Calu3 (cell line): ENCODE data around the gene SLC25A27. TPM values are rescaled to one million over a fixed set of nuclear protein-coding genes. Genes with fewer than 3 reads are reported as not detected.
A peak's percentile ranks its signal among the peaks of the same experiment; 100 is the strongest.

Experiments used
- BruUV-seq: library from RNA; stranded (reverse); fragments of 400-500 nt; replicated peaks from 2 replicates; lab custom pipeline; 2021; lab: Mats Ljungman, UMichigan
- CTCF ChIA-PET: fragments of 300-600 bp; sonication (Branson Sonifier 250); formaldehyde crosslinking; loops from one replicate; lab custom pipeline; 2022; ENCODE audit warnings: antibody characterized with exemption; lab: Charles Lee
- DNase-seq: peaks from one replicate; pipeline ENCODE4 v3.0.0; 2022
- H3K27ac Mint-ChIP-seq: one replicate; pipeline ENCODE4 v1.8.0; 2022; ENCODE audit warnings: mixed read lengths; ENCODE audit not compliant: unreplicated experiment
- H3K27me3 Mint-ChIP-seq: one replicate; pipeline ENCODE4 v1.8.0; 2022; ENCODE audit warnings: mixed read lengths; ENCODE audit not compliant: unreplicated experiment
- H3K36me3 Mint-ChIP-seq: one replicate; pipeline ENCODE4 v1.8.0; 2022; ENCODE audit warnings: mild to moderate bottlenecking, moderate library complexity, mixed read lengths; ENCODE audit not compliant: insufficient read depth, unreplicated experiment
- H3K4me1 Mint-ChIP-seq: one replicate; pipeline ENCODE4 v1.8.0; 2022; ENCODE audit warnings: mild to moderate bottlenecking, low read depth, mixed read lengths; ENCODE audit not compliant: unreplicated experiment
- H3K4me3 Mint-ChIP-seq: one replicate; pipeline ENCODE4 v1.8.0; 2022; ENCODE audit warnings: mild to moderate bottlenecking, low read depth, moderate library complexity, mixed read lengths; ENCODE audit not compliant: unreplicated experiment
- H3K9me3 Mint-ChIP-seq: one replicate; pipeline ENCODE4 v1.8.0; 2022; ENCODE audit warnings: low read depth, mixed read lengths; ENCODE audit not compliant: unreplicated experiment
- intact Hi-C: fragments of 100-400 bp; cut with micrococcal nuclease; formaldehyde crosslinking; loops from one replicate; pipeline ENCODE4 v1.10.0; 2022; ENCODE audit not compliant: unreplicated experiment
- total RNA-seq: library from RNA; stranded (reverse); gene quantifications from 2 replicates; pipeline ENCODE4 v1.2.3, GENCODE V29; 2022
- TF ChIP-seq, protein P1 (sequence below): fragments of 200-600 bp; IDR thresholded peaks from one replicate; pipeline ENCODE4 v1.8.0; 2022; ENCODE audit warnings: antibody characterized with exemption; ENCODE audit not compliant: unreplicated experiment

The SLC25A27 gene
- total RNA-seq, 1 experiment from 2014 or later, result 8.8 TPM

DNA sequence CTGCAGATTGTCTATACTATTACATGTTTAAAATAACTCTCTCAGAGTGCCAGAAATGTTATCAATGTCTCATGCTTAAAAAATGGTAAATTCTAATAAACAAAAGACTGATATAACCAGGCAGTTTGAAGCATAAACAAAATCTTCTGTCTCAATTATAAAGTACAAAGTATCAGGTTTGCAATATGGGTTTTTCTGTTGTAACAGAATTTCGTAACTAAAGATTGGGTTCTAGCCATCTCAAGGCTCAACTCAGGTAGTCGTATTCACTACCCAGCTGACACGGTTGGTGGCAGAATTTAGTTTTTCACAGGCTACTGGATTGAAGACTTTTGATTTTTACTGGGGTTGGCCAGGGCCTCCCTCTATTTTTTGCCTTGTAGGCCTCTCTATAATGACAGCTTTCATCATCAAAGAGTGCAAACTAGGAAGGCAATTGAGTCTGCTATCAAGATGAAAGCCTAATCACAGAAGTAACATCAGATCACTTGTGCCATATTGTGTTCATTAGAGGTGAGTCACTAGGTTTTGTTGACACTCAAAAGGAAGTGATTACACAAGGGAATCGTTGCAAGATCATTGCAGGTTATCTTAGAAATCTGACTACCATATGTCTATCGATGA is 3.8 kb upstream of the SLC25A27 start:
- no TSS peak for BruUV-seq
- CTCF ChIA-PET, result no interaction called here
- H3K4me1 Mint-ChIP-seq, result peaks cover 14% of the 10 kb centered on the region
- no peaks in the 10 kb centered on the region for H3K9me3 Mint-ChIP-seq
- no peak overlapping the region for H3K4me3 Mint-ChIP-seq
- peaks cover 20% of the 10 kb centered on the region for H3K36me3 Mint-ChIP-seq
- intact Hi-C loops, result no loop called here
- H3K27ac Mint-ChIP-seq, result peak overlapping the region; percentile 10
- no peak for DNase-seq
- no peaks in the 10 kb centered on the region for H3K27me3 Mint-ChIP-seq
- TF ChIP-seq, protein P1, sequence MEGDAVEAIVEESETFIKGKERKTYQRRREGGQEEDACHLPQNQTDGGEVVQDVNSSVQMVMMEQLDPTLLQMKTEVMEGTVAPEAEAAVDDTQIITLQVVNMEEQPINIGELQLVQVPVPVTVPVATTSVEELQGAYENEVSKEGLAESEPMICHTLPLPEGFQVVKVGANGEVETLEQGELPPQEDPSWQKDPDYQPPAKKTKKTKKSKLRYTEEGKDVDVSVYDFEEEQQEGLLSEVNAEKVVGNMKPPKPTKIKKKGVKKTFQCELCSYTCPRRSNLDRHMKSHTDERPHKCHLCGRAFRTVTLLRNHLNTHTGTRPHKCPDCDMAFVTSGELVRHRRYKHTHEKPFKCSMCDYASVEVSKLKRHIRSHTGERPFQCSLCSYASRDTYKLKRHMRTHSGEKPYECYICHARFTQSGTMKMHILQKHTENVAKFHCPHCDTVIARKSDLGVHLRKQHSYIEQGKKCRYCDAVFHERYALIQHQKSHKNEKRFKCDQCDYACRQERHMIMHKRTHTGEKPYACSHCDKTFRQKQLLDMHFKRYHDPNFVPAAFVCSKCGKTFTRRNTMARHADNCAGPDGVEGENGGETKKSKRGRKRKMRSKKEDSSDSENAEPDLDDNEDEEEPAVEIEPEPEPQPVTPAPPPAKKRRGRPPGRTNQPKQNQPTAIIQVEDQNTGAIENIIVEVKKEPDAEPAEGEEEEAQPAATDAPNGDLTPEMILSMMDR, result no peak

DNA sequence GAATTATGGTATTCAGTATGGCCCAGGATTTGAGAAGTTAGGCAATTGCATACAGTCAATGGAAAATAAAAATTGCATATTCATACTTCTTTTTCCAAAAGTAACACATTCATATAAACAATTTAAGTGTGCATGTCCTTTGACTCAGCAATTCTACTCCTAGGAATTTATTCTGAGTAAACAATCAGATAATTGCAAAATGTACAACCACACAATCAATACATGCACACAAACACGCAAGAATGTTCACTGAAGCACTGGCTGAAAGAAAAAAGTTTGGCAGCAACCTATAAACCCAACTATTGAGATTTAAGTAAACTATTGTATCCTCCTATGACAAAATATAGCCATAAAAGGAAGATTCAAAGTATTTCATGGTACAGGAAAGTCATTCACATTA is 1.8 kb upstream of the SLC25A27 start:
- H3K27me3 Mint-ChIP-seq, result no peaks in the 10 kb centered on the region
- no peaks in the 10 kb centered on the region for H3K9me3 Mint-ChIP-seq
- intact Hi-C loops, result no loop called here
- H3K36me3 Mint-ChIP-seq, result peaks cover 20% of the 10 kb centered on the region
- TF ChIP-seq, protein P1, result no peak
- peaks cover 14% of the 10 kb centered on the region for H3K4me1 Mint-ChIP-seq
- no peak for DNase-seq
- peak overlapping the region; percentile 46 for H3K4me3 Mint-ChIP-seq
- no TSS peak for BruUV-seq
- no peak overlapping the region for H3K27ac Mint-ChIP-seq
- CTCF ChIA-PET, result no interaction called here

DNA sequence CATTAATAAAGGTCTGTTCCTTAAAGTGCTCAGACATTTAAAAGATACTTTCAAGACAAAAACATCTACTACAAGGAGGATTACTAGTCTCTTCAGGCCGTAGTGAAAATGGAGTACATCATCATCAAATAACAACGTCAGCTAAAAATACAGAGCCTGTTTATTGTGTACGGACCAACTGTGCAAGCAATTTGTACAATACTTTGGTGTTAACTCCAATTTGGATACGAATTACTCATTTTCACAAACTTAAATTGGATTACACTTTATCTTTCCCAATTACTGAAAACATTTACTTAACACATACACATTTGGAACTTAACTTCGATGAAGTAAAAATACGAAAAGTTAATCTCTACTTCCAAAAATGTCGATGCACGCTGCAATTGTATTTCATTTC is 959 bp upstream of the SLC25A27 start:
- TF ChIP-seq, protein P1, result no peak
- Mint-ChIP-seq H3K27ac (peak overlapping the region; percentile 91), H3K4me3 (peak overlapping the region; percentile 100), H3K36me3 (peaks cover 20% of the 10 kb centered on the region), H3K9me3 (no peaks in the 10 kb centered on the region), H3K4me1 (peaks cover 14% of the 10 kb centered on the region), H3K27me3 (no peaks in the 10 kb centered on the region)
- CTCF ChIA-PET, result no interaction called here
- DNase-seq, result no peak
- BruUV-seq, result no TSS peak
- intact Hi-C loops, result no loop called here

DNA sequence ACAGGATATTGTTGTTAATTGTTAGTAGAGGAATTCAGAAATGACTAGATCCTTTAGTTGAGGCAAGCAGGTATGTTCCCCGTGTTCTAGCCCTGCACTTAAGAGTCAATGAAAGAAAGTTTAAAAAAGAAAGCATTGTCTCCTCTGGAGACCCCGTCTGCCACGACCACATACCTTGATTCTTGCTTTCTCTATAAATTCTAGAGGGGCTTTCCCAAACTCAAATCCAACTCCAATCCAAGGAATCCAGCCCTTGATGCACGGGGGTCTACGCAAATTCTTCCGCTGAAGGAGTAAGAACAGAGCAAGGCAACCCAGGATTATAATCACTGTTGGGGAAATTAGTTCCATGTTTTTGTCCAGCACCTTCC is 558 bp upstream of the SLC25A27 start:
- TSS peak; percentile 45 for BruUV-seq
- Mint-ChIP-seq H3K4me1 (peaks cover 14% of the 10 kb centered on the region), H3K9me3 (no peaks in the 10 kb centered on the region), H3K4me3 (peak overlapping the region; percentile 100), H3K27me3 (no peaks in the 10 kb centered on the region), H3K27ac (peak overlapping the region; percentile 91), H3K36me3 (peaks cover 20% of the 10 kb centered on the region)
- CTCF ChIA-PET, result no interaction called here
- TF ChIP-seq, protein P1, result no peak
- DNase-seq, result no peak
- intact Hi-C loops, result no loop called here
